Tibial nerve (tissue), 4 donors: ENCODE results near the gene ASXL2. TPM values are rescaled to one million over a fixed set of nuclear protein-coding genes. Genes with fewer than 3 reads are reported as not detected.

Source experiments
- DNase-seq, 2 donors: peaks; one replicate each; pipeline ENCODE4 v3.0.0-alpha.2; 2019; ENCODE audit warnings: low spot score in 2 of 2
- H3K27ac ChIP-seq, 4 donors: fragments of 200-600 bp; sonication (generic) in 3 of 4; one replicate each; pipeline ENCODE4 v1.5.1; 2017 to 2019; ENCODE audit warnings: mild to moderate bottlenecking in 1 of 4
- H3K27me3 ChIP-seq, 2 donors: fragments of 200-600 bp; sonication (generic) in 1 of 2; one replicate each; pipeline versions ENCODE4 v1.5.1 to v1.6.0; 2017 to 2019
- H3K36me3 ChIP-seq, 3 donors: fragments of 200-600 bp; sonication (generic); one replicate each; pipeline ENCODE4 v1.5.1; 2018 to 2019
- H3K4me1 ChIP-seq, 4 donors: fragments of 200-600 bp; sonication (generic) in 3 of 4; one replicate each; pipeline ENCODE4 v1.5.1; 2017 to 2019
- H3K4me3 ChIP-seq, 4 donors: fragments of 200-600 bp; sonication (generic) in 3 of 4; one replicate each; pipeline ENCODE4 v1.5.1; 2017 to 2019; ENCODE audit warnings: mild to moderate bottlenecking in 1 of 4, moderate library complexity in 1 of 4
- H3K9me3 ChIP-seq, 4 donors: fragments of 200-600 bp; sonication (generic) in 3 of 4; one replicate each; pipeline ENCODE4 v1.5.1; 2017 to 2019
- EP300 ChIP-seq, 2 donors: sonication (generic); formaldehyde crosslinking; IDR thresholded peaks; one replicate each; pipeline ENCODE4 v1.6.1; 2017; ENCODE audit warnings: antibody characterized with exemption in 2 of 2, mild to moderate bottlenecking in 1 of 2
- POLR2A ChIP-seq, 2 donors: fragments of 450-650 bp; IDR thresholded peaks; one replicate each; pipeline ENCODE4 v1.6.1; 2017; ENCODE audit warnings: antibody characterized with exemption in 2 of 2, mild to moderate bottlenecking in 2 of 2, moderate library complexity in 2 of 2
- WGBS, 2 donors: methylation state at CpG; one replicate each; pipeline ENCODE4 v1.1.5; 2018; 5-methylcytosine and 5-hydroxymethylcytosine counted together
- total RNA-seq, 4 donors: library from RNA; depleted of rRNA; stranded (reverse); fragments of >200 nt; gene quantifications; one replicate each; pipeline ENCODE4 v1.1.0, GENCODE V29; 2016
- TF ChIP-seq, protein P1 (sequence below), 5 experiments: fragments of 200-600 bp in 3 of 5; fragments of 450-650 bp in 2 of 5; sonication (generic) in 3 of 5; IDR thresholded peaks; one replicate each; pipeline ENCODE4 v1.5.1; 2016 to 2019; ENCODE audit warnings: antibody characterized with exemption in 5 of 5, mild to moderate bottlenecking in 3 of 5, moderate library complexity in 2 of 5

ASXL2 gene
- total RNA-seq, 4 donors from 2014 or later: 13.2 to 21.2 (median 16.5) TPM

DNA sequence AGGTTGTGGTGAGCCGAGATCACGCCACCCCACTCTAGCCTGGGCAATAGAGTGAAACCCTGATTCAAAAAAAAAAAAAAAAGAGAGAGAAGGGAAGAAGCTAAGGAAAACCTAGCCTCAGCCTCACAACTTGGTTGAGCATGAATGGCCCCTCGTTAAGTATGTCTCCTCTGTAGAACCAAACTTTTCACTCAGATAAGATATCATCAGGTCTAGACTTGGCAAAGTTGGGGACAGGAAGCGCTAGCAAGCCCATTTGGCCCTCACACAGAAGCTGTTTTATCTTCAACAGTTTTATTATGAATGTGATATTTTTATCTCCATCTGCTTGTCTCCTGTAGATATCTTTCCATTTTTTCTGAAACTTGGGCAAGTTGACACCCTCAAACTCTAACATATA is 3.5 kb upstream of the ASXL2 start:
- no peaks in the 10 kb centered on the region for H3K36me3 ChIP-seq
- H3K27ac ChIP-seq: no peak overlapping the region
- DNase-seq: no peak
- no peak for TF ChIP-seq POLR2A (IDR thresholded peaks at IDR 0.05)
- 80 to 89% methylated on average over 4 of the region's 4 CpGs for WGBS, 2 donors
- no peaks in the 10 kb centered on the region for H3K27me3 ChIP-seq
- no peaks in the 10 kb centered on the region for H3K9me3 ChIP-seq
- H3K4me1 ChIP-seq: peaks cover 0 to 6% (median 5%) of the 10 kb centered on the region in 4 donors
- no peak overlapping the region for H3K4me3 ChIP-seq

DNA sequence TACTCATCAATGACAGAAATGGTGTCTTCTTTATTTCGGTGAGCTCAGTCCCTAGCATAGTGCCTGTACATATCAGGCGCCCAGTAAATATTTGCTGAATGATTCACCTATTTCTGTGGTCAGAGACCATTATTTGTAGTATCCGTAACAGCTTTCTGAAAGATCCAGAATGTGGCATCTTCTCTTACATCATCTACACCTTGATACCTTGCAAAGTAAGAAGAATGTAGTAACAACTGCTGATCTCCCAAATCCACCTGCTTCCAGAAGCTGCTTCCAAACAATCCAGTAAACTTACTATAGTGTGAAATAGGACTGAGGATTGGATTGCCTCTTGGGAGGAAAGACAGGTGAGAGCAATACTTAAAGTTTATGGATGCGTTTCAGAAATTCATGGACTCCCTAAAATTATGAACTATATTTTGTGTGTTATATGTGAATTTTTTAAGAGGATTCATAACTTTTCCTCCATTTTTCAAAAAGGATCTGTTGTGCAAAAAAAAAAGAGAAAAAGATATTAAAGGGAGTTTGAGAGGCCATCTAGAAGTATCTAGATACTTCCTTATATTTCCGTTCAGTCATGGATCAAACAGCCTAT is 945 bp upstream of the ASXL2 start:
- Histone ChIP-seq H3K36me3 (peaks cover 0 to 7% (median 0%) of the 10 kb centered on the region in 3 donors), H3K27me3 (no peaks in the 10 kb centered on the region), H3K27ac (peak overlapping the region in 3 of 4 donors; percentile 81 to 95 (median 92)), H3K4me1 (peaks cover 0 to 19% (median 12%) of the 10 kb centered on the region in 4 donors), H3K4me3 (peak overlapping the region in 1 of 4 donors; percentile 68), H3K9me3 (no peaks in the 10 kb centered on the region)
- TF ChIP-seq, protein P1, sequence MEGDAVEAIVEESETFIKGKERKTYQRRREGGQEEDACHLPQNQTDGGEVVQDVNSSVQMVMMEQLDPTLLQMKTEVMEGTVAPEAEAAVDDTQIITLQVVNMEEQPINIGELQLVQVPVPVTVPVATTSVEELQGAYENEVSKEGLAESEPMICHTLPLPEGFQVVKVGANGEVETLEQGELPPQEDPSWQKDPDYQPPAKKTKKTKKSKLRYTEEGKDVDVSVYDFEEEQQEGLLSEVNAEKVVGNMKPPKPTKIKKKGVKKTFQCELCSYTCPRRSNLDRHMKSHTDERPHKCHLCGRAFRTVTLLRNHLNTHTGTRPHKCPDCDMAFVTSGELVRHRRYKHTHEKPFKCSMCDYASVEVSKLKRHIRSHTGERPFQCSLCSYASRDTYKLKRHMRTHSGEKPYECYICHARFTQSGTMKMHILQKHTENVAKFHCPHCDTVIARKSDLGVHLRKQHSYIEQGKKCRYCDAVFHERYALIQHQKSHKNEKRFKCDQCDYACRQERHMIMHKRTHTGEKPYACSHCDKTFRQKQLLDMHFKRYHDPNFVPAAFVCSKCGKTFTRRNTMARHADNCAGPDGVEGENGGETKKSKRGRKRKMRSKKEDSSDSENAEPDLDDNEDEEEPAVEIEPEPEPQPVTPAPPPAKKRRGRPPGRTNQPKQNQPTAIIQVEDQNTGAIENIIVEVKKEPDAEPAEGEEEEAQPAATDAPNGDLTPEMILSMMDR (IDR thresholded peaks at IDR 0.05): no peak
- no peak for TF ChIP-seq EP300 (IDR thresholded peaks at IDR 0.05)
- no peak for TF ChIP-seq POLR2A (IDR thresholded peaks at IDR 0.05)
- DNase-seq: no peak
- 90 to 94% methylated on average over 5 of the region's 5 CpGs for WGBS, 2 donors

DNA sequence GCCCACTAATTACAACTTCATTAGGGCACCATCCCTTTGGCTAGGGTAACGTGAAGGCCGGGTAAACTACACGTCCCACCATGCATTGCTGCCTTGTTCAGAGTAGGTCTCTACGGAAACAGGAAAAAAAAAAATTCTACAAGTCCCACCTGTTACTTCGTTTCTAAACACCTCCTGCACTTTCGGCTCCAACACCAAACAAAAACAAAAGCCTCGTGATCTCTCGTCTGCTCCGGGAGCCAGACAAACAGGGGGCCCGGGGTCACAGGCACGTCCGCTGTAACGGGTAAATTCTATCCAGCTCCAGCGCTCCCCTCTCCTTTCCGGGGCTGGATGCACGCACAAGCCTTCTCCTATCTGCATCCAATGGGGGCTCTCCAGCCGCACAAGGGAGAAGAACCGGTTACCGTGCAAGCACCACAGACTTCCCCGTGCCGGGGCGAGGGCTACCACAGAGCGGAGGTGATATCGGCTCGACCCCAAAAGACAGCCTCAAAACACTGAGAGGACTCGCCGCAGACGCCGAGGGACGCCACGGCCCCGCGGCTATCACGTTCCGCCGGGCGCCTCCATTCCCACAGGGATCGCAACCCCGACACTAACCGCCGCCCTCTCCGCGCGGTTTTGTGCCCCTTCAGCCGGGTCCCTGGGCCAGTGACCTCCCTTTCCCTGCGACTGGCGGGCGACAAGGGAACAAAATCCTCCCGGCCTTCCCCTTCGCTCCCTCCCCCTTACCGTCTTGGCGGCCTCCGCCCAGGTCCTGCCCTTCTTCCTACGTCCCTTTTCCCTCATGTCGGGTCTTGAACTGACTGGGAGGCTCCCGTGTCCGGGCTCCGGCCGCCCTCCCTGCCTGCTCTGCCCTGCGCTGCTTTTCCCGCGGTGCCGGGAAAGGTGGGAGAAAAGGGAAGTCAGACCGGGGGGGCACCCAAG is 591 bp downstream of the ASXL2 start:
- no peaks in the 10 kb centered on the region for H3K27me3 ChIP-seq
- peak overlapping the region; percentile 48 to 95 (median 86) for H3K27ac ChIP-seq
- H3K4me1 ChIP-seq: peaks cover 0 to 19% (median 12%) of the 10 kb centered on the region in 4 donors
- no peaks in the 10 kb centered on the region for H3K9me3 ChIP-seq
- H3K4me3 ChIP-seq: peak overlapping the region; percentile 68 to 90 (median 73)
- peak in 1 of 2 donors; percentile 17 for DNase-seq
- peak in 1 of 2 donors; percentile 5 for TF ChIP-seq EP300 (IDR thresholded peaks at IDR 0.05)
- TF ChIP-seq, protein P1 (IDR thresholded peaks at IDR 0.05): no peak
- 0 to 1% methylated on average over 49 to 57 of the region's 64 CpGs for WGBS, 2 donors
- H3K36me3 ChIP-seq: peaks cover 0 to 13% (median 0%) of the 10 kb centered on the region in 3 donors

DNA sequence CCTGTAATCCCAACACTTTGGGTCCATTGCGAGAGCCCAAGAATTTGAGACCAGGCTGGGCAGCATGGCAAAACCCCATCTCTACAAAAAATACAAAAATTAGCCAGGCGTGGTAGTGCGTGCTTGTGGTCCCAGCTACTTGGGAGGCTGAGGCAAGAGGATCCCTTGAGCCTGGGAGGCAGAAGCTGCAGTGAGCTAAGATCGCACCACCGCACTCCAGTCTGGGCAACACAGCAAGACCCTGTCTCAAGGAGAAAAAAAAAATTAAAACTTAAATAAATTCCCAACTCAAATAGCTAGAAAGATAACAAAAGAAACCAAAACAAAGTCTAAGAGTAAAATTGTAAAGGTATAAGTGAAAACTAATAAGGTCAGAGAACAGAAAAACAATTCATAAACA is 6.2 kb downstream of the ASXL2 start:
- TF ChIP-seq, protein P1 (IDR thresholded peaks at IDR 0.05): no peak
- TF ChIP-seq EP300 (IDR thresholded peaks at IDR 0.05) (no peak), POLR2A (IDR thresholded peaks at IDR 0.05) (no peak)
- Histone ChIP-seq H3K36me3 (peaks cover 0 to 38% (median 7%) of the 10 kb centered on the region in 3 donors), H3K27me3 (no peaks in the 10 kb centered on the region), H3K4me1 (peaks cover 0 to 16% (median 11%) of the 10 kb centered on the region in 4 donors), H3K9me3 (no peaks in the 10 kb centered on the region), H3K27ac (no peak overlapping the region), H3K4me3 (no peak overlapping the region)
- DNase-seq: no peak
- 97 to 99% methylated on average over 5 of the region's 5 CpGs for WGBS, 2 donors

DNA sequence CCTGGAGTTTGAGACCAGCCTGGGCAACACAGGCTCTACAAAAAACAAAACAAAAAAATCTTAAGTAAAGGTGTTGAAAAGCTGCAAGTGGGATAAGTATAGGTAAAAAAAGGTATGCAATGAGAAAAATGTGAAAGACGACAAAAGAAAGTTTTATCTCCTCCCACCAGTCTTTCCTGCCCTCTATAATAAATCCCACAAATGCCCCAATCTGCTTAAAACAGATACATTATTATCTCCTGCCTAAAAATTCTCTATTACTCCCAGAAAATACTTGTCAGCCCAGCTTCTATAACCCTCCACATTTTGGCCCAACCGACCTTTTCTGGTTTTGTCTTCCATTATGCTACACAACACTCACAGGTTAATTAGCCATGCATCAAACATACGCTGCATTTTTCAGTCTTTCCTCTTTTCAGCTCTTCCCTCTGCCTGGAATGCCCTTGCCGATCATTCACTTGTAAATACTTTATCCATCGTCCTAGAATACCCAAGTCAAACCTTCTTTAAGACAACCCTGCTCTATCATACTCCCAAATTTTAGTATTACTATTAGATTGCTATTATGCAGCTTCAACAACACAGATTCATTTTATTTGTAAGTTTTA is 10.8 kb downstream of the ASXL2 start:
- 67 to 88% methylated on average over 5 of the region's 5 CpGs for WGBS, 2 donors
- no peak overlapping the region for H3K4me3 ChIP-seq
- no peaks in the 10 kb centered on the region for H3K27me3 ChIP-seq
- no peaks in the 10 kb centered on the region for H3K4me1 ChIP-seq
- no peak for TF ChIP-seq EP300 (IDR thresholded peaks at IDR 0.05)
- no peak for TF ChIP-seq POLR2A (IDR thresholded peaks at IDR 0.05)
- TF ChIP-seq, protein P1 (IDR thresholded peaks at IDR 0.05): no peak
- no peak overlapping the region for H3K27ac ChIP-seq
- no peaks in the 10 kb centered on the region for H3K9me3 ChIP-seq
- no peak for DNase-seq
- peaks cover 0 to 35% (median 7%) of the 10 kb centered on the region in 3 donors for H3K36me3 ChIP-seq
